NT2/D1 (cell line): ENCODE data around the gene FUT7.

ENCODE experiments used
- DNase-seq: peaks from one replicate; pipeline ENCODE4 v3.0.0-alpha.2; 2011; ENCODE audit warnings: low read depth, low spot score
- H3K27me3 ChIP-seq: 2 replicates; pipeline ENCODE4 v1.6.0; 2011; ENCODE audit warnings: mild to moderate bottlenecking; ENCODE audit not compliant: insufficient read length, insufficient read depth
- H3K36me3 ChIP-seq: 2 replicates; pipeline ENCODE4 v1.6.1; 2011; ENCODE audit warnings: mild to moderate bottlenecking, low read length, mixed read lengths; ENCODE audit not compliant: insufficient read depth, insufficient read length
- H3K4me1 ChIP-seq: 2 replicates; pipeline ENCODE4 v1.5.1; 2011; ENCODE audit not compliant: insufficient read depth, insufficient read length
- H3K4me3 ChIP-seq: 2 replicates; pipeline ENCODE4 v1.5.1; 2011; ENCODE audit warnings: low read depth; ENCODE audit not compliant: insufficient read length
- H3K9ac ChIP-seq: 2 replicates; pipeline ENCODE4 v1.6.0; 2011; ENCODE audit warnings: low read depth; ENCODE audit not compliant: insufficient read length
- H3K9me3 ChIP-seq: 2 replicates; pipeline ENCODE4 v1.5.1; 2011; ENCODE audit warnings: mild to moderate bottlenecking, low read length; ENCODE audit not compliant: insufficient read depth
- SUZ12 ChIP-seq: IDR thresholded peaks from 2 replicates; pipeline ENCODE4 v1.6.1; 2011; ENCODE audit not compliant: insufficient read length, insufficient read depth; ENCODE audit errors: extremely low read depth
- YY1 ChIP-seq: IDR thresholded peaks from 2 replicates; pipeline ENCODE4 v1.6.1; 2011; ENCODE audit not compliant: insufficient read length, insufficient read depth
- ZNF274 ChIP-seq: IDR thresholded peaks from 2 replicates; pipeline ENCODE4 v1.6.1; 2011; ENCODE audit warnings: mild to moderate bottlenecking, low read depth, low read length

Gene FUT7

DNA sequence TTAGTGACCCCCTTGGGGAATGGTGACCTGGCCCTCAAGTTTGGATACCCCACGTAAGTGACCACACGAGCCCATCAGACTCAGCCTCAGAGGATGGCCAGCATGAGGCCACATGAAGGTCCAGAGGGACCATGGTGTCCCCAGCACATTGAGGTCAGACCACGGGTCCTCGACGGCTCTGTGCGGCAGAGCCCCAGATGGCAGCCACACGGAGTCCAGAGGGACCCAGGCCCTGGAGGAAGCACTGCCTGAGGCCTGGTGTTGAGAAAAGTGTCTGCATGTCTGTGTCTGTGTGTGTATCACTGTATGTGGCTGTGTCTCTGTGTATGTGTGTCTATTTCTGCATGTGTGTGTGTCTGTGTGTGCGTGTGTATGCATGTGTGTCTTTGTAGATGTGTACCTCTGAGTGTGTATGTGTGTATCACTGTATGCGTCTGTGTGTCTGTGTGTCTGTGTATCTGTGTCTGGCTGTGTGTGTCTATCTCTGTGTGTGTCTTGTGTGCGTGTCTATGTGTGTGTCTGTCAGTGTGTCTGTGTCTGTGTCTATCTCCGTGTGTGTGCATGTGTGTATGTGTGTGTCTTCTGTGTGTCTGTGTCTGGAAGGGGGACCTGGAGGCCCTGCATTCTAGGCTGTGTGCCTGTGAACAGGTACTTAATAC is 48.1 kb downstream of the FUT7 start:
- no peak overlapping the region for H3K4me3 ChIP-seq
- H3K9me3 ChIP-seq: no peaks in the 10 kb centered on the region
- no peak overlapping the region for H3K9ac ChIP-seq
- H3K36me3 ChIP-seq: no peaks in the 10 kb centered on the region
- H3K27me3 ChIP-seq: no peaks in the 10 kb centered on the region
- no peak for DNase-seq
- TF ChIP-seq SUZ12 (no peak), YY1 (no peak), ZNF274 (no peak)
- peaks cover 40% of the 10 kb centered on the region for H3K4me1 ChIP-seq

DNA sequence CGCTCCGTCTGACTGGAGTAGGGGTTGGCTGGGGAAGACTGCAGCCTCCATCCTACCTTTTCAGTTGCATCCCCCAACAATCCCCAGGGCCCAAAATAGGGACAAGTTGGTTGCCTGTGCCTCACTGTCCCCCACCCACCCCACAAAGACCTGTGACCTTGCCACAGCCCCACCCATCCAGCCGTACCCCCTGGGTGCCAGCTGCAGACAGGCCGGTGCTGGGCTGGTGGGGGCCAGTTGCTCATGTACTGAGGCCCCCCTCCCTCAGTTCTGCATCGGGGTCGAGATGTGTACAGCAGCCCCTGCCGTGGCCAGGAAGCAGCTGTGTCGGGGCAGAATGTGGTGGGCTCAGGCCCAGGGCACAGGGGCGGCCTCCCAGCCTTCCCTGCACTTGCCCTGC is 48.7 kb downstream of the FUT7 start:
- H3K36me3 ChIP-seq: no peaks in the 10 kb centered on the region
- no peak overlapping the region for H3K4me3 ChIP-seq
- no peaks in the 10 kb centered on the region for H3K27me3 ChIP-seq
- H3K9me3 ChIP-seq: no peaks in the 10 kb centered on the region
- no peak overlapping the region for H3K9ac ChIP-seq
- peaks cover 41% of the 10 kb centered on the region for H3K4me1 ChIP-seq
- no peak for TF ChIP-seq YY1
- TF ChIP-seq SUZ12: no peak
- TF ChIP-seq ZNF274: no peak
- no peak for DNase-seq

DNA sequence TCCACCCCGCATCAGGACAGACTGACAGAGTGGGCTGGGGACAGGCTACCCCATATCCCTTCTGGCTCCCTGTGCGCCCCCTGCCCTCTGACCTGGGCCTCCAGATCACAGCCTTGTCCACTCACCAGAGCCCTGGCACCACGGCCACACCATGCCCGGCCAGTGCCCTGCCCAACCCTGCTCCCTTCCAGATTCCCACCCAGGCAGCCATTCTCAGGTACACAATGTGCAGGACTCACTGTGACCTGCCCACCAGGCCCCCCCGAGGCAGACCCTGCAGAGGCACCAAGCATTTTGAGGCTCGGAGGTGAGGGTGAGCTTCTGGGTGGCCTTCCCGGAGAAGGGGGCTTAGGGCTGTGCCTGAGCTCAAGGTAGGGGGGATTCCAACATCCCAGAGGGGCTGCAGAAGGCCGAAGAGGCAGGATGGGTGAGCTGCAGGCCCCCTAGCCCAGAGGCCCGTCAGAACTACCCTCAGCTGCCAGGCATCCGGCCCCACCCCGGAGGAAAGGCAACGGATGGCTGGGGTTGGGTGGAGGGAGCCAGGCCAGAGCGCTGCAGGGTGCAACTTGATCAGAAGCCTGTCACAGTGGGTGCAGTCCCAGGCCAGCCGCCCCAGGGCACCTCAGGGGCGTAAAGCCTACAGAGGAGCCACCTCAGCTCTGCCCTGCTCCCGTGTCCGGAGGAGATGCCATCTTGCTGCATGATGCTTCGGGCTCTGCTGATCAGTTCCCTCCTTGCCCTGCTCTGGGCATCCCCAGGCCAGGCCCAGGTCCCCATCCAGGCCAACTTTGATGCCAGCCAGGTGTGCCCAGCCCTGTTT is 49.4 kb downstream of the FUT7 start, which contains the start of gene LCNL1:
Gene LCNL1 (plus strand): TSS at position 762 of the 820 bp plus-strand sequence. CDS start 594 bp downstream, outside the sequence.
- H3K36me3 ChIP-seq: no peaks in the 10 kb centered on the region
- H3K9me3 ChIP-seq: no peaks in the 10 kb centered on the region
- TF ChIP-seq ZNF274 (no peak), YY1 (no peak), SUZ12 (no peak)
- peaks cover 5% of the 10 kb centered on the region for H3K27me3 ChIP-seq
- no peak for DNase-seq
- peak within 1 kb of the TSS; percentile 32 for H3K9ac ChIP-seq
- peaks cover 46% of the 10 kb centered on the region for H3K4me1 ChIP-seq
- H3K4me3 ChIP-seq: no peak within 1 kb of the TSS

DNA sequence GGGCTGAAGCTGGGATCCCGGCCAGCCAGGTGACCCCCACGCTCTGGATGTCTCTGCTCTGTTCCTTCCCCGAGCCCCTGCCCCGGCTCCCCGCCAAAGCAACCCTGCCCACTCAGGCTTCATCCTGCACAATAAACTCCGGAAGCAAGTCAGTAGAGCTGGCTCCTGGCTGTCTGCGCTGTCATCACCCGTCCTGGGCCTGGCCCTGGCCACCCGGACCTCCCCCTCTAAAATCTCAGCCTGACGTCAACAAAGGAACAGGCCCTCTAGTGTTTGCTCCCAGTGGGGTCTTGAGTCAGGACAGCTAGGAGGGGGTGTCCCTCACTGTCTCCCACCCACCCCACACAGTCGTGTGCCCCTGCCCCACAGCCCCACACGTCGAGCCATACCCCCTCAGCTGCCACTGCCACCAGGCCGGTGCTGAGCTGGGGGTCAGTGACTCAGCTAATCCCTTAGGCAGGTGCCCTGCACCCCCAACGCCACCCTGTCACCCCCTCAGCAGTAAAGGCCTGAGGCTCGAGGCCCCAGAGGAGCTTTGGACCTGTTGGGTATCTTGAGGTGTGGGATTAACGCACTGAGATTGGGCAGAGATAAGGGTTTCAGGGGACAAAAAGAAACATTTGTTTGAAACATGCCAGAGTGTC is 50.2 kb downstream of the FUT7 start:
- H3K4me1 ChIP-seq: peaks cover 49% of the 10 kb centered on the region
- no peak for DNase-seq
- H3K36me3 ChIP-seq: no peaks in the 10 kb centered on the region
- peaks cover 12% of the 10 kb centered on the region for H3K27me3 ChIP-seq
- no peaks in the 10 kb centered on the region for H3K9me3 ChIP-seq
- TF ChIP-seq SUZ12 (no peak), ZNF274 (no peak), YY1 (no peak)
- no peak overlapping the region for H3K4me3 ChIP-seq
- peak overlapping the region; percentile 17 for H3K9ac ChIP-seq

DNA sequence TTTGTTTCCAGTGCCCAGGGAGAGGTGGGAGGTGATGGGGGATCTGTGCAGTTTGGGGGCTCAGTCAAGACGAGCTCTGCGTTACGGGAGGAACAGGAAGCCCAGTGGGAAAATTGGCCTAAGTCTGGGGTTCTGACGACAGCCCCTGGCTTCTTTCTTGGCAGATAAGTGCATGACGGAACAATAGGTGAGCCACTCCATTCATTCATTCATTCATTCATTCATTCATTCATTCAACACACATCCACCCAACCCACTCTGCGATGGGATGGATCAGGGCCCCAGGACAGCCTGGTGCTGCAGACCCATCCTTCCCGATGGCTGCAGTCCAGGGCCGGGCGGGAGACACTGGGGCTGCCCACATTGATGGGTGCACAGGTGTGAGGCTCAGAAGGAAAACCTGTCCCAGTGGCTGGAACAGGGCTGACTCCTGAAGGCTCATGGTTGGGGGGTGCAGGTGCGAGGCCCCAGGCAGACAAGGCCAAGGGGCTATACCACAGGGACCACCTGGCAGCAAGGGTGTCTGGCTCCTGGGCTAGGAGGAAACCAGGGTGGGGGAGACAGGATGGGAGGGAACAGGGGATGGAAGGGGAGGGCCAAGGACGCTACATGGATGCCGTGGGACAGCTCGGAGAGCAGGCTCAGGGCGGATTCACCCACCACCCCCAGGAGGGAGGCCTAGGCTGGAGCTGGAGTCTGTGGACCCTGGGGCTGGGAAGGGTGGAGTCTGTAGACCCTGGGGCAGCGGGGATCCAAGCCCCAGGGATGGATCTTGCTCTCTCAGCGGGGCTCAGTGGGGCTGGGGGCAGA is 51.0 kb downstream of the FUT7 start:
- Histone ChIP-seq H3K9ac (peak overlapping the region; percentile 17), H3K4me3 (no peak overlapping the region), H3K27me3 (peaks cover 12% of the 10 kb centered on the region), H3K4me1 (peaks cover 55% of the 10 kb centered on the region), H3K9me3 (no peaks in the 10 kb centered on the region), H3K36me3 (no peaks in the 10 kb centered on the region)
- no peak for DNase-seq
- no peak for TF ChIP-seq SUZ12
- TF ChIP-seq ZNF274: no peak
- TF ChIP-seq YY1: no peak
